CD4-positive, alpha-beta T cell treated with Interleukin-4 for 4 hours (primary cell): ENCODE data around the gene MAP1S.

Source experiments
- DNase-seq: peaks from one replicate; pipeline ENCODE4 v3.0.0-alpha.2; 2020

MAP1S gene

GRCh38 chr19:17703824-17704463 lies 15.3 kb upstream of the MAP1S start:
- DNase-seq = peak; percentile 58

DNA sequence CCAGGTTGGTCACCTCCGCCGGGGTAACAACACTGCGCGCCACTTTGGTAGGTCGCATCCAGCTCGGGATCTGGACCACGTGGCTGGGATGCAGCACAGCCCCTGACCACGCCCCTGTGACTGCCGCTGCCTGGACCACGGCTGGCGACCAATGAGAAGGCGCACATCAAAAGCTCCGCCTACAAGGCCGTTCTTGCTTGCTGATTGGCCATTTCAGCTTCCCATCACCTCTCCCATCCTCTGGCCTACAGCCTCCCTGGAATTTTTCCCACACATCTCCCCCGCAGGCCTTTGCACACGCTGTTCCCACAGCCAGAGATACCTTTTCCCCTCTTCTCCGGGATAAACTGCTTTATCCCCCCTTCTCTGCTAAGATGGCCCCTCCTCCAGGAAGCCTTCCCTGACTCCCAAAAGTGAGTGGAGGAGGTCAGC lies 12.5 kb upstream of the MAP1S start:
- no peak for DNase-seq

GRCh38 chr19:17711851-17712250 lies 7.4 kb upstream of the MAP1S start:
- DNase-seq = no peak

- no peak for DNase-seq
Observed at GRCh38 chr19:17716309-17716929, 2.9 kb upstream of the MAP1S start.

- no peak for DNase-seq
Observed at GRCh38 chr19:17718550-17718946, 732 bp upstream of the MAP1S start.

DNA sequence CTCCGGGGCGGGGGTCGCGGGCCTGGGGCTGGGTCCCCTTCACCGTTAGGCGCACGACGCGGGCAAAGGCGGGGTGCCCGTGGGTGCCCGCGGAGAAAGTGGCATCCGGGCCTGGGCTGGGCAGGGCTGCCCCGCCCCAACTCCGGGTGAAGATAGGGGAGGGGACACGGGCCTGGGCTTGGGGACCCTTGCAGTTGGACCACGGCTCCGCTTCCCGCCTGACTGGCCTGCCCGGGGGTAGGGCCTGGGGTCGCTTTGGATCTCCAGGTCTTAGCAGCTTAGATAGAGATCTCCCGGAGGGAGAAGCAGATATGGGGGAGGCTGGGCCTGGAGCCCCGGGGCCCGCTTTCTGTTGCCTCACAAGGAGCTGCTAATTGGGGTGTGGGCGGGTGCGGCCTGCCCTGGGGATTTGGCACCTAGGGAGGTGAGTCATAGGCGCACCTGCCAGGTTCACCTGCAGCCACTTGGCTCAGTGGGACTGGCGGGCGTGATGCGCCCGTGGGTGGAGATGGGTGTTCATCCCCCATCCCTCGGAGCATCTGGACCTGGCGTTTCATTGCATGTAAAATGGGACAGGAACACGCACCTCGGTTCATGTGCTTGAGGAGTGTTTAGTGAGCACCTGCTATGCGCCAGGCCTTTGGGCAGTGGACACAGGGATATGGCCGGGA lies 585 bp downstream of the MAP1S start:
- DNase-seq = peak; percentile 48

DNA sequence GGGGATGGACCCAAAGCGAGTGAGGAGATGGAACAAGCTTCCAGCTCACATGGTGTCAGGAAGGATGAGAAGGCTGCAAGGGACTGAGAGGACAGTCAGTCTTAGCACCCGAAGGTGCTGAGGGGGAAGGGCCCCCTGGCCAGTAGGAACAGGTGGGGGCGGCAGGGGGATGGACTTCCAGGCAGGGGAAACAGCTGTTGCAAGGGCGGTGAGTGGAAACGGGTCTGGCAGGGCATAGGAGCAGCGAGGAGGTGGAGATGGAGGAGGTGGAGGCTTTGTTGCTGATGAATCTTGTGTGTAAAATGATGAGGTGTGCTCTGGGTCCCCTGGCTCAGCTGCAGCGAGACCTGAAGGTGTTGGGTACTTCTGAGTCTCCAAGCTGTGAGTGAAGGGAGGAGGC lies 1.2 kb downstream of the MAP1S start:
- DNase-seq = no peak

DNA sequence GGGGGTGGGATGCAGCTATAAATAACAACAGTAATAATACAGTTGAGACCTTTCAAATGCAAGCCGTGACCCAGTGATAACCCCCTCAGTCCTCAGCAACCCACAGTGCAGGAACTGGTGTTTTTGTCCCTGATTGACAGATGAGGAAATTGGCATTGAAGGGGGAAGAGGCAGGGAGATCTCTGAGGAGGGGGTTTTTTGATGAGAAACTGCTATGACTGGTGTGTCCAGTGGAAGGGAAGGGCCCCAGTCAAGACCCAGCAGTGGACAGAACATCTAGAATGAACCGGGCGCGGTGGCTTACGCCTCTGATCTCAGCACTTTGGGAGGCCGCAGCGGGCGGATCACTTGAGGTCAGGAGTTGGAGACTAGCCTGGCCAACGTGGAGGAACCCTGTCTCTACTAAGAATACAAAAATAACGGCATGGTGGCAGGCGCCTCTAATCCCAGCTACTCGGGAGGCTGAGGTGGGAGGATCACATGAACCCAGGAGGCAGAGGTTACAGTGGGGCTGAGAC lies 1.9 kb downstream of the MAP1S start:
- no peak for DNase-seq

DNA sequence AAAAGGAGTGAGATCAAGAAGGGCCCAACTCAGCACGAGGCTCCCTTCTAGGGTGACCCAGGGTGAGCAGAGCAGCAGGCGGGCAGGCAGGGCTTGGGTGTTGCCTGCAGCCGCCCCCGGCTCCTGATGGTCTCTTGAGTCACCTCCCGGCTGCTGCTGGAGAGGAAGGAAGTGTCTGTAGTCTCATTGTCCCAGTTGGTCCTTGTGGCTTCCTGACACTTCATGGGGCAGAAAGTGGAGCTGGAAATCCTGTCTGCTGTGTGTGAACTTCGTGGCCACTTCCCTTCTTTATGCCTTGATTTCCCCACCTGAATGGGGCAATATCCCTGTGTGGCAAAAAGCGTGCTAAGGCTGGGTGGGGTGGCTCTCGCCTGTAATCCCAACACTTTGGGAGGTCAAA lies 2.5 kb downstream of the MAP1S start:
- peak; percentile 21 for DNase-seq

DNA sequence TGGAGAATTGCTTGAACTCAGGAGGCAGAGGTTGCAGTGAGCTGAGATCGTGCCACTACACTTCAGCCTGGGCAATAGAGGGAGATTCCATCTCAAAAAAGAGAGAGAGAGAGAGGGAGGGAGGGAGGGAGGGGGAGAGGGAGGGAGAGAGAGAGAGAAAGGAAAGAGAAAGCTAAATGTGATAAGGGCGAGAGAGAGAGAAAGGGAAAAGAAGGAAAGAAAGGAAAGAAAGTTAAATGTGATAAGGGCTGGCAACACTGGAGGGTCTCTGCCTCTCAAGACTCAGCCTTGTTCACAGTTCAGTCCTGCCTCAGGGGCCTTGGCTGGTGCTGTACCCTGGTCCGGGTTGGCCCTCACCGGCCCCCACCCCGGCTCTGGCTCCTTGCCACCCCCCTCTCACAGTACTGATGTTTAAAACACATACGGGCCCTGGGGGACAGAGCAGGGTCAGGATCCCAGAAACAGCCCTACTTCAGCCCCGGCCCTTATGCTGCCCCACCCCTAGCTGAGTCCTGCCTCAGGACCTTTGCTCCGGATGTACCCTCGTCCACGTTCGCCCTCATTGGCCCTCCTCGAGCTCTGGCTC lies 3.5 kb downstream of the MAP1S start:
- no peak for DNase-seq

DNA sequence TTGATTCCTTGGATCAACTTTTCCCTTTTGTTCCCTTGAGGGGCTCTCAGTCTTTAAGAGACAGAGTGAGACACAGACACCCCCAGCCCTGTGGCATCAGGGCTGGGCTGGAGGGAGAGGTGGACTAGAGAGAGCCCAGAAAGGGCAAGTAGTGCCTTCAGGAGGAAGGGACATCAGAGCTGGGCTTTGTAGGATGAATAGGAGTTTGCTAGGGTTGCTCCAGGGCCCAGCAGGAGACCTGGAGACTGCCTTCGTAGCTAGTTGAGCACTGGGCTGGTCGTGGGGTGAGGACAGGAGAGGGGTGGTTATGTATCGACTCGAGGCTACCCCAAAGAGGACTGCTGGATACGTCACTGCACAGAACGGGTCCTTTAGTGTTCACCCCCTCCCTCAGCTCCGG lies 5.4 kb downstream of the MAP1S start:
- DNase-seq = no peak

- no peak for DNase-seq
Observed at GRCh38 chr19:17725422-17726078, 6.3 kb downstream of the MAP1S start.

GRCh38 chr19:17726136-17726741 lies 7.0 kb downstream of the MAP1S start:
- no peak for DNase-seq

DNA sequence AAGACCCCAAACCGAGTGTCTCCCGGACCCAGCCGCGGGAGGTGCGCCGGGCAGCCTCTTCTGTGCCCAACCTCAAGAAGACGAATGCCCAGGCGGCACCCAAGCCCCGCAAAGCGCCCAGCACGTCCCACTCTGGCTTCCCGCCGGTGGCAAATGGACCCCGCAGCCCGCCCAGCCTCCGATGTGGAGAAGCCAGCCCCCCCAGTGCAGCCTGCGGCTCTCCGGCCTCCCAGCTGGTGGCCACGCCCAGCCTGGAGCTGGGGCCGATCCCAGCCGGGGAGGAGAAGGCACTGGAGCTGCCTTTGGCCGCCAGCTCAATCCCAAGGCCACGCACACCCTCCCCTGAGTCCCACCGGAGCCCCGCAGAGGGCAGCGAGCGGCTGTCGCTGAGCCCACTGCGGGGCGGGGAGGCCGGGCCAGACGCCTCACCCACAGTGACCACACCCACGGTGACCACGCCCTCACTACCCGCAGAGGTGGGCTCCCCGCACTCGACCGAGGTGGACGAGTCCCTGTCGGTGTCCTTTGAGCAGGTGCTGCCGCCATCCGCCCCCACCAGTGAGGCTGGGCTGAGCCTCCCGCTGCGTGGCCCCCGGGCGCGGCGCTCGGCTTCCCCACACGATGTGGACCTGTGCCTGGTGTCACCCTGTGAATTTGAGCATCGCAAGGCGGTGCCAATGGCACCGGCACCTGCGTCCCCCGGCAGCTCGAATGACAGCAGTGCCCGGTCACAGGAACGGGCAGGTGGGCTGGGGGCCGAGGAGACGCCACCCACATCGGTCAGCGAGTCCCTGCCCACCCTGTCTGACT lies 7.9 kb downstream of the MAP1S start:
- no peak for DNase-seq

DNA sequence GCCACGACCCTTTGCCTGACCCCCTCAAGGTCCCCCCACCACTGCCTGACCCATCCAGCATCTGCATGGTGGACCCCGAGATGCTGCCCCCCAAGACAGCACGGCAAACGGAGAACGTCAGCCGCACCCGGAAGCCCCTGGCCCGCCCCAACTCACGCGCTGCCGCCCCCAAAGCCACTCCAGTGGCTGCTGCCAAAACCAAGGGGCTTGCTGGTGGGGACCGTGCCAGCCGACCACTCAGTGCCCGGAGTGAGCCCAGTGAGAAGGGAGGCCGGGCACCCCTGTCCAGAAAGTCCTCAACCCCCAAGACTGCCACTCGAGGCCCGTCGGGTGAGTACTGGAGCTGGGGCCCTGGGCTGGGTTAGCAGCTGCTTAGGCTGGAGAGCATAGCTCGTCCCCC lies 8.6 kb downstream of the MAP1S start:
- DNase-seq = no peak

DNA sequence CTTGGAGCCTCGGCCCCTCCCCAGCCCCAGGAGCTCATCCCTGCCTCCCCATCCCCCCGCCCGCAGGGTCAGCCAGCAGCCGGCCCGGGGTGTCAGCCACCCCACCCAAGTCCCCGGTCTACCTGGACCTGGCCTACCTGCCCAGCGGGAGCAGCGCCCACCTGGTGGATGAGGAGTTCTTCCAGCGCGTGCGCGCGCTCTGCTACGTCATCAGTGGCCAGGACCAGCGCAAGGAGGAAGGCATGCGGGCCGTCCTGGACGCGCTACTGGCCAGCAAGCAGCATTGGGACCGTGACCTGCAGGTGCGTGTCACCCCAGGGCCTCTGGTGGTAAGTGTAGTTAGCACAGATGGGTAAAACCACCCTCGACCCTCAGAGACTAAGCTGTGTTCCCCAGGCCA lies 13.8 kb downstream of the MAP1S start:
- no peak for DNase-seq

DNA sequence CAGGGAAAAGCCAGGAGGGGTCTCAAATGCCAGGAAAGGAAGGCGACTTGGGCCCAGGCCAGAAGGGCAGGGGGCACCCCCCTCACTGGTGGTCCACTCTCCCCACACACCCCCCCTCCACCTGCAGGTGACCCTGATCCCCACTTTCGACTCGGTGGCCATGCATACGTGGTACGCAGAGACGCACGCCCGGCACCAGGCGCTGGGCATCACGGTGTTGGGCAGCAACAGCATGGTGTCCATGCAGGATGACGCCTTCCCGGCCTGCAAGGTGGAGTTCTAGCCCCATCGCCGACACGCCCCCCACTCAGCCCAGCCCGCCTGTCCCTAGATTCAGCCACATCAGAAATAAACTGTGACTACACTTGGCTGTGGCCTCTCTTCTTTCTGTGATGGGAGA lies 14.9 kb downstream of the MAP1S start:
- no peak for DNase-seq

GRCh38 chr19:17735410-17735809 lies 16.1 kb downstream of the MAP1S start:
- DNase-seq = no peak

GRCh38 chr19:17737690-17738153 lies 18.4 kb downstream of the MAP1S start:
- no peak for DNase-seq

- DNase-seq = no peak
Observed at GRCh38 chr19:17739121-17739875, 20.0 kb downstream of the MAP1S start.

GRCh38 chr19:17741456-17741855 lies 22.2 kb downstream of the MAP1S start:
- no peak for DNase-seq
